PC-9 (cell line): Measurements from ENCODE around the gene NPR1.

Experiments used
- EZH2 ChIP-seq: fragments of 200-600 bp; sonication (generic); IDR thresholded peaks from 2 replicates; pipeline ENCODE4 v1.8.0; 2017; ENCODE audit warnings: antibody characterized with exemption, low read depth
- TF ChIP-seq, protein P1 (sequence below): fragments of 200-600 bp; sonication (generic); conservative IDR thresholded peaks from 2 replicates; pipeline ENCODE4 v1.6.1; 2017; ENCODE audit warnings: mixed run types, antibody characterized with exemption, mild to moderate bottlenecking, moderate library complexity

DNA sequence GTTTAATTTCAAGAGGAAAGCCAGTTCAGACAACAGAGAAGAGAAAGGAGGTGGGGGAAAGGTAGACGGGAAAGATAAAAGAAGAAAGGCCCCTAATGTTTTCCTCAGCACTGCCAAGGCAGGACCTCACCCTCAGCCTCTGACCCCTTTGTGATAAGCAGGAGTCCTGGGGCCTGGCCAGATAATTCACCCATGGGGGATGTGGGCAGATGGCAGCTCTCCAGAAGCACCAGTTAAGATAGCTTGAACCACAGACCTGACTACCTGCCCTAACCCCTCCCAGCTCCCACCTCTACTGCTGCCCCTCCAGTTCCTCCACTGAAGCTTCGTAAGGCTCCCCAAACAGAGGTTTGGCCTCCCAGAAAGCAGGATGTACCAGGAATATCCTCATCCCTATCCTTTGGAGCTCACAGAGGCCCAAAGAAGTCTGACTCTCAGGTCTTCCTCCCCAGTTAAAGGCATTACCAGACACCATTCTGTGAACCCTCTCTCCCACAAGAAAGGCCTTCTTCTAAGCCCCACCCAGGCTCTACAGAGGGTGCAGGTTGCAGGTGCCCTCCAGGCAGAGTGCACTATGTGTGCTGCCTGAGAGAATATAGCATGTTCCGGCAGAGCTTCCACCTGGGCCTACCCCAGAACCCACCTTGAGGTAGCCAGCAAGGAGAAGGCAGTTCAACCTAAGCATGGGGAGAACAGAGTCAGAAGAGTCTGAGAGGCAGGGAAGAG, 29.2 kb upstream of the NPR1 start:
- TF ChIP-seq, protein P1, sequence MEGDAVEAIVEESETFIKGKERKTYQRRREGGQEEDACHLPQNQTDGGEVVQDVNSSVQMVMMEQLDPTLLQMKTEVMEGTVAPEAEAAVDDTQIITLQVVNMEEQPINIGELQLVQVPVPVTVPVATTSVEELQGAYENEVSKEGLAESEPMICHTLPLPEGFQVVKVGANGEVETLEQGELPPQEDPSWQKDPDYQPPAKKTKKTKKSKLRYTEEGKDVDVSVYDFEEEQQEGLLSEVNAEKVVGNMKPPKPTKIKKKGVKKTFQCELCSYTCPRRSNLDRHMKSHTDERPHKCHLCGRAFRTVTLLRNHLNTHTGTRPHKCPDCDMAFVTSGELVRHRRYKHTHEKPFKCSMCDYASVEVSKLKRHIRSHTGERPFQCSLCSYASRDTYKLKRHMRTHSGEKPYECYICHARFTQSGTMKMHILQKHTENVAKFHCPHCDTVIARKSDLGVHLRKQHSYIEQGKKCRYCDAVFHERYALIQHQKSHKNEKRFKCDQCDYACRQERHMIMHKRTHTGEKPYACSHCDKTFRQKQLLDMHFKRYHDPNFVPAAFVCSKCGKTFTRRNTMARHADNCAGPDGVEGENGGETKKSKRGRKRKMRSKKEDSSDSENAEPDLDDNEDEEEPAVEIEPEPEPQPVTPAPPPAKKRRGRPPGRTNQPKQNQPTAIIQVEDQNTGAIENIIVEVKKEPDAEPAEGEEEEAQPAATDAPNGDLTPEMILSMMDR, result no peak
- TF ChIP-seq EZH2, result no peak
